Measurements from ENCODE around the gene SMCHD1. TPM values are rescaled to one million over a fixed set of nuclear protein-coding genes. Genes with fewer than 3 reads are reported as not detected.

SMCHD1 gene
- total RNA-seq, 1 experiment from 2014 or later, result 61.0 TPM

DNA sequence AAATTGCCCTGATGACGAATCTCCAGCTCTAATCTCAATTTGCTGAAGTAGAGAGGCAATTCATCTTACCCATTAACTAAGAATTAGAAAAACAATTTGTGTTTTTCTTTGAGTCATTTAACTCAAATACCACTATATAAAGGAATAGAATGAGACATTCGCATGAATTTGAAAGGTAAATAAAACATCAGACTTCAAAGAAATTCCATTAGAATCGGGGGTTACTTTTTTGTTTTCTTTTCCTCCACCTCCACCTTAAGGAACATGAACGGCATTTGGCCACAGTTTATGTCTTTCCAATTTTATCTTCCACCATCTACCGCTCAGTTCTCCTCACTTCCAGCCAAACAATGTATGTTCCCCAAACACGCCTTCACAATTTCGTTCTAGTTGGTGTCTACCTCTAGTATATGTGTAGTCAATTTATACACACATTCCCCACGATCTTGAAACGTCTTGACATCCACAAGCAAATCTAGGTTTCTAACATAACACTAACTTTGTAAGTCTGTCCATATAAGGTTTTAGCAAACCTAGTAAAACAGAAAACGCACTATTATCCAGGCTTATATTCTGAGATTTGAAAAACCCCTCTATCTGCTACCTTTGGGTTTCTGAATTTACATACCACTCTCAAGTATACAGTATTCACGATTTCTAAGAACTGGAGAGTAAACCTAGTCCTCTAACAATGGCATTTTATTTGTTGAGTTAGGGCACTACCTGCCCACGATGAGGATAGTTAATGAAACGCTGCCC is 1.2 kb upstream of the SMCHD1 start:
- DNase-seq (peak; percentile 56), ATAC-seq (no peak)
- Histone ChIP-seq H3K36me3 (ENCODE audit: low read depth, low read length) (no peaks in the 10 kb centered on the region), H3K27ac (ENCODE audit: low read length) (no peak overlapping the region), H3K9ac (ENCODE audit: low read length) (peak overlapping the region; percentile 88), H4K20me1 (ENCODE audit: low read length) (peaks cover 25% of the 10 kb centered on the region), H3K79me2 (ENCODE audit: low read length) (peaks cover 37% of the 10 kb centered on the region), H3K4me2 (ENCODE audit: low read length) (peak overlapping the region; percentile 90), H3F3A (ENCODE audit: low read length, unreplicated experiment) (peaks cover 3% of the 10 kb centered on the region), H3K9me3 (ENCODE audit: low read length) (no peaks in the 10 kb centered on the region), H3K4me3 (ENCODE audit: low read length) (peak overlapping the region; percentile 87), H2AFZ (ENCODE audit: low read length) (peak overlapping the region; percentile 82), H3K27me3 (ENCODE audit: low read length) (no peaks in the 10 kb centered on the region), H3K9me2 (replicated peaks; ENCODE audit: low read length) (no peaks in the 10 kb centered on the region), H3K4me1 (ENCODE audit: insufficient read depth, low read length) (peaks cover 40% of the 10 kb centered on the region)
- CTCF ChIA-PET, result interaction anchor here (0.6 kb wide), 1 partner anchor 1779 kb away, joined by 4 read pairs; no protein-coding TSS in a partner anchor
- TF ChIP-seq, protein P1, sequence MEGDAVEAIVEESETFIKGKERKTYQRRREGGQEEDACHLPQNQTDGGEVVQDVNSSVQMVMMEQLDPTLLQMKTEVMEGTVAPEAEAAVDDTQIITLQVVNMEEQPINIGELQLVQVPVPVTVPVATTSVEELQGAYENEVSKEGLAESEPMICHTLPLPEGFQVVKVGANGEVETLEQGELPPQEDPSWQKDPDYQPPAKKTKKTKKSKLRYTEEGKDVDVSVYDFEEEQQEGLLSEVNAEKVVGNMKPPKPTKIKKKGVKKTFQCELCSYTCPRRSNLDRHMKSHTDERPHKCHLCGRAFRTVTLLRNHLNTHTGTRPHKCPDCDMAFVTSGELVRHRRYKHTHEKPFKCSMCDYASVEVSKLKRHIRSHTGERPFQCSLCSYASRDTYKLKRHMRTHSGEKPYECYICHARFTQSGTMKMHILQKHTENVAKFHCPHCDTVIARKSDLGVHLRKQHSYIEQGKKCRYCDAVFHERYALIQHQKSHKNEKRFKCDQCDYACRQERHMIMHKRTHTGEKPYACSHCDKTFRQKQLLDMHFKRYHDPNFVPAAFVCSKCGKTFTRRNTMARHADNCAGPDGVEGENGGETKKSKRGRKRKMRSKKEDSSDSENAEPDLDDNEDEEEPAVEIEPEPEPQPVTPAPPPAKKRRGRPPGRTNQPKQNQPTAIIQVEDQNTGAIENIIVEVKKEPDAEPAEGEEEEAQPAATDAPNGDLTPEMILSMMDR (conservative IDR thresholded peaks at IDR 0.05; ENCODE audit: low read depth, low read length), result no peak
- TF ChIP-seq EZH2phosphoT487 (IDR thresholded peaks at IDR 0.05; ENCODE audit: borderline replicate concordance, low read length) (no peak), EZH2 (IDR thresholded peaks at IDR 0.05; ENCODE audit: low read length, unreplicated experiment) (no peak)
- BruUV-seq (replicated peaks), result no TSS peak
- POLR2A ChIA-PET (ENCODE audit: unreplicated experiment), result no interaction called here
- intact Hi-C loops (cut with micrococcal nuclease), result loop anchor here (1.0 to 10.0 kb wide), 3 partner anchors 50 to 360 kb away; partner anchors contain the start of genes LPIN2, METTL4 and NDC80

DNA sequence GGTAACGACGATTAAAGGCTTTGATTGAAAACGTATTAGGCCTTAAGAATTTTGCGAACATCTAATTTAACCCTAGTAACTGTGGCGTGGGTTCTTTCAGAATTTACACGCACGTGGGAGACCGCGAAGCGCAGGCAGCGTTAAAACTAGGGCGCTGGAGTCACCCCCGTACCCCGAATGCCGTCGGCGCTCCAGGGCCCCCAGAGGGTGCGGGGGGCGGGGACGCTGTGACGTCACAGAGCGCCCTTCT is 673 bp upstream of the SMCHD1 start:
- no peaks in the 10 kb centered on the region for H3K9me3 ChIP-seq (ENCODE audit: low read length)
- peaks cover 42% of the 10 kb centered on the region for H3K79me2 ChIP-seq (ENCODE audit: low read length)
- peaks cover 30% of the 10 kb centered on the region for H4K20me1 ChIP-seq (ENCODE audit: low read length)
- DNase-seq (no peak), ATAC-seq (peak; percentile 0; the same call in 1 of the 2 replicates)
- peak overlapping the region; percentile 82 for H2AFZ ChIP-seq (ENCODE audit: low read length)
- H3K36me3 ChIP-seq (ENCODE audit: low read depth, low read length), result no peaks in the 10 kb centered on the region
- H3K27ac ChIP-seq (ENCODE audit: low read length), result peak overlapping the region; percentile 64
- no peaks in the 10 kb centered on the region for H3K9me2 ChIP-seq (replicated peaks; ENCODE audit: low read length)
- H3K4me3 ChIP-seq (ENCODE audit: low read length), result peak overlapping the region; percentile 87
- peaks cover 43% of the 10 kb centered on the region for H3K4me1 ChIP-seq (ENCODE audit: insufficient read depth, low read length)
- intact Hi-C loops (cut with micrococcal nuclease), result loop anchor here (1.0 to 10.0 kb wide), 4 partner anchors 50 to 360 kb away; partner anchors contain the start of genes LPIN2, METTL4 and NDC80
- ChIA-PET POLR2A (ENCODE audit: unreplicated experiment) (interaction anchor here (0.6 to 0.7 kb wide), 2 partner anchors 251 to 353 kb away, joined by 3 to 4 read pairs; no protein-coding TSS in a partner anchor), CTCF (no interaction called here)
- H3K27me3 ChIP-seq (ENCODE audit: low read length), result no peaks in the 10 kb centered on the region
- H3K4me2 ChIP-seq (ENCODE audit: low read length), result peak overlapping the region; percentile 90
- no TSS peak for BruUV-seq (replicated peaks)
- H3K9ac ChIP-seq (ENCODE audit: low read length), result peak overlapping the region; percentile 88
- H3F3A ChIP-seq (ENCODE audit: low read length, unreplicated experiment), result peaks cover 3% of the 10 kb centered on the region
- TF ChIP-seq EZH2phosphoT487 (IDR thresholded peaks at IDR 0.05; ENCODE audit: borderline replicate concordance, low read length) (no peak), EZH2 (IDR thresholded peaks at IDR 0.05; ENCODE audit: low read length, unreplicated experiment) (no peak)
- TF ChIP-seq, protein P1 (conservative IDR thresholded peaks at IDR 0.05; ENCODE audit: low read depth, low read length), result no peak

DNA sequence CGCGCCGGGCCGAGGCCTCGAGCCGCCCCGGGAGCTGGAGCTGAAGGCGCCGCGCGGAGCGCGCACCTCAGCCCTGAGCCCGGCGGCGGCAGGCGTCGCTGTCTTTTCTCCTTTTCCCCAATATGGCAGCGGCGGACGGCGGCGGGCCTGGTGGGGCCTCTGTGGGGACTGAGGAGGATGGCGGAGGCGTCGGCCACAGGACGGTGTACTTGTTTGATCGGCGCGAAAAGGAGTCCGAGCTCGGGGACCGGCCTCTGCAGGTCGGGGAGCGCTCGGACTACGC is 369 bp downstream of the SMCHD1 start:
- Histone ChIP-seq H3K27me3 (ENCODE audit: low read length) (no peaks in the 10 kb centered on the region), H3K4me1 (ENCODE audit: insufficient read depth, low read length) (peaks cover 43% of the 10 kb centered on the region), H3K9me3 (ENCODE audit: low read length) (no peaks in the 10 kb centered on the region), H3K4me2 (ENCODE audit: low read length) (peak overlapping the region; percentile 92), H4K20me1 (ENCODE audit: low read length) (peaks cover 33% of the 10 kb centered on the region), H3K9me2 (replicated peaks; ENCODE audit: low read length) (no peaks in the 10 kb centered on the region), H2AFZ (ENCODE audit: low read length) (peak overlapping the region; percentile 76), H3F3A (ENCODE audit: low read length, unreplicated experiment) (peaks cover 3% of the 10 kb centered on the region), H3K9ac (ENCODE audit: low read length) (peak overlapping the region; percentile 88), H3K4me3 (ENCODE audit: low read length) (peak overlapping the region; percentile 87), H3K79me2 (ENCODE audit: low read length) (peaks cover 53% of the 10 kb centered on the region), H3K36me3 (ENCODE audit: low read depth, low read length) (no peaks in the 10 kb centered on the region), H3K27ac (ENCODE audit: low read length) (peak overlapping the region; percentile 64)
- ATAC-seq, result peak; percentile 6; the same call in 1 of the 2 replicates
- no TSS peak for BruUV-seq (replicated peaks)
- POLR2A ChIA-PET (ENCODE audit: unreplicated experiment), result interaction anchor here (0.6 to 0.8 kb wide), 2 partner anchors 82 to 85 kb away, joined by 3 read pairs; no protein-coding TSS in a partner anchor
- TF ChIP-seq, protein P1 (conservative IDR thresholded peaks at IDR 0.05; ENCODE audit: low read depth, low read length), result no peak
- TF ChIP-seq EZH2 (IDR thresholded peaks at IDR 0.05; ENCODE audit: low read length, unreplicated experiment) (no peak), EZH2phosphoT487 (IDR thresholded peaks at IDR 0.05; ENCODE audit: borderline replicate concordance, low read length) (no peak)
- DNase-seq, result no peak
- intact Hi-C loops (cut with micrococcal nuclease), result loop anchor here (2.0 to 10.0 kb wide), 4 partner anchors 51 to 591 kb away; partner anchors contain the start of genes LPIN2 and MYL12A
- CTCF ChIA-PET, result no interaction called here
